ENCODE results near the gene PIGN.

The PIGN gene

DNA sequence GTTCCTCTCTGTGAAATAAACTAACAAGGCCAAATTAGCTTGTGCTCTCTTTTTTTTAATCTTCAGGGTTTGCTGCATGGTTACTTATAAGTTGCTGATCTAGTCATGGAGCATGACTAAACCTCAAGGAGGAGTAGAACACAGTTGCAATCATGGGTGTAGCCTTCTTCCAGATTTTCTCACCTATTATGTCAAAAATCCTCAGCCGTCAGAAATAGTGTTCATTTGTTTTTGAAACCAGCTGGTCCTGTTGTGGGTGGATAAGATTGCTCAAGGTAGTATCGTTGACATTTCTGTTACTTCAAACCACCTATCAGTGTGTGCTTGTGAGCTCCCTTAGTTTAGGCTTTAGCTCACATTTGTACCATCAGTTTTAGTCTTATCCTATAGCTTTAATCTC, 11.4 kb upstream of the PIGN start:
- no peak for DNase-seq (ENCODE audit: low read depth)
- TF ChIP-seq, protein P1, sequence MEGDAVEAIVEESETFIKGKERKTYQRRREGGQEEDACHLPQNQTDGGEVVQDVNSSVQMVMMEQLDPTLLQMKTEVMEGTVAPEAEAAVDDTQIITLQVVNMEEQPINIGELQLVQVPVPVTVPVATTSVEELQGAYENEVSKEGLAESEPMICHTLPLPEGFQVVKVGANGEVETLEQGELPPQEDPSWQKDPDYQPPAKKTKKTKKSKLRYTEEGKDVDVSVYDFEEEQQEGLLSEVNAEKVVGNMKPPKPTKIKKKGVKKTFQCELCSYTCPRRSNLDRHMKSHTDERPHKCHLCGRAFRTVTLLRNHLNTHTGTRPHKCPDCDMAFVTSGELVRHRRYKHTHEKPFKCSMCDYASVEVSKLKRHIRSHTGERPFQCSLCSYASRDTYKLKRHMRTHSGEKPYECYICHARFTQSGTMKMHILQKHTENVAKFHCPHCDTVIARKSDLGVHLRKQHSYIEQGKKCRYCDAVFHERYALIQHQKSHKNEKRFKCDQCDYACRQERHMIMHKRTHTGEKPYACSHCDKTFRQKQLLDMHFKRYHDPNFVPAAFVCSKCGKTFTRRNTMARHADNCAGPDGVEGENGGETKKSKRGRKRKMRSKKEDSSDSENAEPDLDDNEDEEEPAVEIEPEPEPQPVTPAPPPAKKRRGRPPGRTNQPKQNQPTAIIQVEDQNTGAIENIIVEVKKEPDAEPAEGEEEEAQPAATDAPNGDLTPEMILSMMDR (IDR thresholded peaks at IDR 0.05; ENCODE audit: control insufficient read depth, extremely low read depth, insufficient read depth), result no peak
- no peak overlapping the region for H3K4me3 ChIP-seq (ENCODE audit: low read depth, low read length)

DNA sequence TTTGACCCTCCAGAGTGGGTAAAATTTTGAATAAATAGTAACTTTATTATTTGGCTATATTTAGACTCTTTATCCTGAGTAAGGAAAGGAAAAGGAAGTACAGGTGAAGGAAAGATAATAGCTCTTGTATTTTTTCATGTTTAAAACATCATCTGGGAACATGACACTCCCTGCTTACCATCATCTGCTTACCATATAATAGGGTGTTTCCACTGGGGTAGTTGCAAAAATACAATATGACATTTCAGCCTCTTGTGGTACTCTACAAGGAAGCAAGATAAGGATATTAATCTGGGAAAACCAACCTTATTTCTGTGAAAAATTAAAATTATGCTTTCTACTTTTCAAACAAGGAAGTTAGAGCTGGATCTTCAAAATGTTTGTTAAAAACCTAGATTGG, 10.1 kb upstream of the PIGN start:
- TF ChIP-seq, protein P1 (IDR thresholded peaks at IDR 0.05; ENCODE audit: control insufficient read depth, extremely low read depth, insufficient read depth), result no peak
- no peak for DNase-seq (ENCODE audit: low read depth)
- H3K4me3 ChIP-seq (ENCODE audit: low read depth, low read length), result no peak overlapping the region

DNA sequence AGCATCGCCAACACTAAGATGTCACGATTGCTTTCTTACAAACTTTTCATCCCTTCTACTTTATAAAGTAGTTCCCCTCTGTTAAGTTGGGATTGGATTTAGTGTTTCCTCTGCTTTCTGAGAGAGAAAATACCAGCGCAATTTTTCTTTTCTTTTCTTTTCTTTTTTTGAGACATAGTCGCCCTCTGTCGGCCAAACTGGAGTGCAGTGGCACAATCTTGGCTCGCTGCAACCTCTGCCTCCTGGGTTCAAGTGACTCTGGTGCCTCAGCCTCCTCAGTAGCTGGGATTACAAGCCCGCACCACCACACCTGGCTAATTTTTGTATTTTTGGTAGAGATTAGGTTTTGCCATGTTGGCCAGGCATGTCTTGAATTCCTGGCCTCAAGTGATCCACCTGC, 9.2 kb upstream of the PIGN start:
- TF ChIP-seq, protein P1 (IDR thresholded peaks at IDR 0.05; ENCODE audit: control insufficient read depth, extremely low read depth, insufficient read depth), result no peak
- H3K4me3 ChIP-seq (ENCODE audit: low read depth, low read length), result no peak overlapping the region
- DNase-seq (ENCODE audit: low read depth), result no peak

DNA sequence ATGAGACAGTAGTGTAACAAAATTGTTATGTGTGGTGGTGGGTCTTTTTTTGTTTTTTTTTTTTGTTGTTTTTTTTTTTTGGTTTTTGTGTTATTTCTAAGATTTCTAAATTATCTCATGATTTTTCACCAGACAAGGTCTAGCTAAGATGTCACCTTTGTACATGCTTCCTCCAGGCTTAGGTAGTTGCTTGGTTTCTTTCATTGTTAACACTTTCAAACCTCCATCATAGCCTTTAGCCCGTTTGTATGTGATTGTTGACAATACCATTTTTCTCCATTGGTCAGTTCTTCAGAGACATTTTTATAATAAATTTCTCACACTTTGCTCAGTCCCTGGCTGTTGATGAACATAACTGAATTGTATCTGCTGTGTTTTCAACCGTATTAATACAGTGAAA, 2.4 kb upstream of the PIGN start:
- no peak for DNase-seq (ENCODE audit: low read depth)
- peak overlapping the region; percentile 88 for H3K4me3 ChIP-seq (ENCODE audit: low read depth, low read length)
- TF ChIP-seq, protein P1 (IDR thresholded peaks at IDR 0.05; ENCODE audit: control insufficient read depth, extremely low read depth, insufficient read depth), result no peak

DNA sequence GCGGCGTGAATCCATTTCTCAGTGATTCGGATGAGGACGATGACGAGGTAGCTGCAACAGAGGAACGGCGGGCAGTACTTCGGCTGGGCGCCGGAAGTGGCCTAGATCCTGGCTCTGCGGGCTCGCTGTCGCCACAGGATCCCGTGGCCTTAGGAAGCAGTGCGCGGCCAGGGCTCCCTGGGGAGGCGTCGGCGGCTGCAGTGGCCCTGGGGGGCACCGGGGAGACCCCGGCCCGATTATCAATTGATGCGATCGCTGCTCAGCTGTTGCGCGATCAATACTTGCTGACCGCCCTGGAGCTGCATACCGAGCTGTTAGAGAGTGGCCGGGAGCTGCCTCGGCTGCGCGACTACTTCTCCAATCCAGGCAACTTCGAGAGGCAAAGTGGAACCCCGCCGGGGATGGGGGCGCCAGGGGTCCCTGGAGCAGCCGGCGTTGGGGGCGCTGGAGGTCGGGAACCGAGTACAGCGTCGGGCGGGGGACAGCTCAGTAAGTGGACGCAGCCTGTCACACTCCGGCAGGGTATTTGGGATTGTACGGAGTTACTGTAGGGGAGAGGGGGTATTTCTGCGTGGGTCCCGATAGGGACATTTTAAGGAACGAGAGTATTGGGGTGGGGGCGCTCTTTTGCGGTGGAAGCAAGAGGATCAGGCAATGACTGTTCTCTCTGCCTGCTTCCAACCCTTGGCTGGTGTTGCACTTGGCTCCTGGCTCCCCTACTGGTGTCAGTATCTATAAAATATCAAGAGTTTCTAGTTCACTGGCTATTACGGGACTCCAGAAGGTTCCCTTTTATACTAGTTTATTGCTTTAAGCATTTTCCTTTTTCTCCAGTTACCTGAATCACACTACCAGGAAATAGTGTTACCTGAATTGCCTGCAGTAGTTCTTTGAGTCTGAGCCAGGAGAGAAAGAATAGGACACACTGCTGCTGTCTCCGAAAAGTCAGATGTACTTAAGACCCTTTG, 971 bp upstream of the PIGN start:
- TF ChIP-seq, protein P1 (IDR thresholded peaks at IDR 0.05; ENCODE audit: control insufficient read depth, extremely low read depth, insufficient read depth), result no peak; the same call in 1 of the 2 replicates
- H3K4me3 ChIP-seq (ENCODE audit: low read depth, low read length), result peak overlapping the region; percentile 88
- DNase-seq (ENCODE audit: low read depth), result no peak

DNA sequence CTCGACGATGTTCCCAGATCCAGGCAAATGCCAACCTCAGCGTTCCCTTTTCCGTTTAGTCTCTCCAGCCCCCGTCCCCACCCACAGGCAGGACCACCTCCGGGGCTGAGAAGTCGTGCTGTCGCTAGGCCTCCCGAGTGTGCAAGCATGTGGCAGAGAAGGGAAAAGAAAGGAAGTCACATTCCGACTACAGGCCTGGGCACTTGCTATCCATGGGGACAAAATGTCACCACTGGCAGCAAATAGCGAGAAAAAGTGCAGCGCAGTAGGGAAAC, 420 bp downstream of the PIGN start:
- DNase-seq (ENCODE audit: low read depth), result no peak
- TF ChIP-seq, protein P1 (IDR thresholded peaks at IDR 0.05; ENCODE audit: control insufficient read depth, extremely low read depth, insufficient read depth), result no peak
- peak overlapping the region; percentile 88 for H3K4me3 ChIP-seq (ENCODE audit: low read depth, low read length)
